CD1c-positive myeloid dendritic cell (primary cell): Measurements from ENCODE around the gene NAALADL2.
"Not testable (repeated sequence)": the region's sequence is repeated elsewhere in the genome, so short reads cannot be mapped to it uniquely, and the experiment has no call there.

ENCODE experiments used
- DNase-seq: peaks from one replicate; pipeline ENCODE4 v3.0.0-alpha.2; 2016; ENCODE audit errors: extremely low spot score

Gene NAALADL2

DNA sequence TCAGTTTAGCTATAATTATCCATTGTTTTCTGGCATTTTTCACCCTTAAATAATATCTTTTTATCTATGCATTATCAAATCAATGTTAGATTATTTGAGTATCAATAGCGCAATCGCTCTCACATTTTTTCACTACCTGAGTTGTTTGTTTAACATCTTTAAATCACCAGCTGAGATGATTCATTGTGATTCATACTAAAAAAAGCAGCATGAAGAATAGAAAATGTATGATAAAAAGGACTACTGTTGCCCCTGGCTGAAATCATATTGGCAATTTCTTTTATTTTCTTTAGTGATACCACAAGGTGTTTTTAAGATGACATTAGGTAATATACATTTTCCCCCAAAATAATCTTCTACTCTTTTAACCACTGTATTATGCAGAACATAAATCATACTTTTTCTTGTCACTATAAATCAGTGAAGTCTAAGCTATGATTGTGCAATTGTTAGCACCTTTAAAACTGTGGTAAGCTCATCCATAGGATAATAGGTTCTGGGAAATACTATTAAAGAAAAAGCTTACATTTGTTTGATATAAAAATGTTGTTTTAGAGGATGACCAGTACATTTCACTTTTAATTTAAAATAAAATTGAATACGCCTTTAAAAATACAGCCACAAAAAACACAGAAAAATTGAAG lies 889.1 kb downstream of the NAALADL2 start:
- no peak for DNase-seq

GRCh38 chr3:175749981-175750380 lies 890.8 kb downstream of the NAALADL2 start:
- no peak for DNase-seq

DNA sequence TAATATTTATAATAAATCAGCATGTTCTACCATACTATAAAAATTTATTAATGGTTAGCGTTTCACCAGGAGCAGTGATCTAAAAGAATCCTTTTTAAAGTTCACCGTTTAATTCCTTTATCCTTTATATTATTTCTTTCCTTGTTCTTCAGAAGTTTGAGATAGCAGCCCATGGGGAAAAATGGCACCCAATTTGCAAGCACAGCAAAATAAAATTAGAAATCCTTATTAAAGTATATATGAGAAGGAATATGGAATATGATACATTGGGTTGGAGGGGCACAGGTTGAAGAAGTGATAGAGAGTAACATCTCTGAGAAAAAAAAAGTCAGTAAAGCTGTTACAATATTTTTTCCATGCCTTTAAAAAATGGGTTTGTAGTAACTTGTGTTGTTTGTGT lies 892.0 kb downstream of the NAALADL2 start:
- DNase-seq: no peak

DNA sequence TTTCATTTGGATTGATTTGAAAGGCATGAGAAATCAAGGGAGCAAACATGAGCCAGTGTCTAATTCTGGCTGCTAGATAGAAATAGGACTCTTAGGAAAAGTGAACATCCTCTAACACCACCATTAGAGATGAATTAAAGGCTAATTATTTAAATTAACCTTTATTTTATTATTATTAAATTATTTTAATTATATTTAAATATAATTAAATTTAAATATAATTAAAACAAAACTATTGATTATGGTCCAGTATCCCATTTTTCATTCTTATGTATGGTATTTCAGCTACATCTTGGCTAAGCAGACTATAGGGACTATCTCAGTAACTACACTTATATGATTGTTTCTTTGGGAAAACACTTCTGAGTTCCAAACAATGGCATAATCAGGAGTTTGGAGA lies 904.8 kb downstream of the NAALADL2 start:
- DNase-seq: no peak

GRCh38 chr3:175764722-175765121 lies 905.6 kb downstream of the NAALADL2 start:
- DNase-seq: no peak

DNA sequence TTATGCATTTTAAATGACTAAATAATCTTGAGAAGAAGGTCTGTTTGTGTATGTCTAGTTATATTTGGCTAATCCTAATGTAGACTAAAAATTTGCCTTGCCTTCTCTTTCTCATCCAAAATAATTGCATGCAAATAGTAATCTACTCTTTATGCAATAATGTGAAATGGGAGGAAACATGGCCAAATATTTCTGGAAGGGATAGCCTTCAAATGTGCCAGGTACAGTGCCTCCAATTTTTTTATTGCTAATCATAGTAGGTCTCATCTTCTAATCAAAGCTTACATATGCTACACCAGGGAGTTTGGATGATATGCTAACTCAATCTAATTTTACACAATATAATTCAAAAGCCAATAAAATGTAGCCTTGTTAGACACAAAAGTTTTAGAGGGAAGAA lies 911.3 kb downstream of the NAALADL2 start:
- DNase-seq: no peak

GRCh38 chr3:175777495-175777894 lies 918.4 kb downstream of the NAALADL2 start:
- no peak for DNase-seq

DNA sequence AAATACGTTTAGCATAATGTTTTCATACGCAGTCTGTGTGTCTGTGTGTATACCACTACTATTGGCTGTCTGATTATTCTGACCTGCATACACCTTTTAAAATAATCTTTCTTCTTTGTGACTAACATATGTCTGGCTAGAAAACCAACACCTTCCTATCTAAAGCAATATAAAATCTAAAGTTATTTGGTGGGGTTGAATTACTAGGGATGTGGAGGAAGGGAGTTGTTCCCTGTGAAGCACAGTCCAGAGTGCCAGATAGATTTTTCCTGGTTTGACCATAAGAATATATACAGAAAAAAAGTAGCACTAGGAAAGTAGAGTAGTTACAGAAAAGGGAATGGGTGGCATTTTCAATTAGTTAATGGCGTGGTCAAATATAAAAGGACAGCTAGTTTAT lies 918.8 kb downstream of the NAALADL2 start:
- DNase-seq: no peak

- no peak for DNase-seq
Measured at GRCh38 chr3:175778994-175779393, 919.9 kb downstream of the NAALADL2 start.

DNA sequence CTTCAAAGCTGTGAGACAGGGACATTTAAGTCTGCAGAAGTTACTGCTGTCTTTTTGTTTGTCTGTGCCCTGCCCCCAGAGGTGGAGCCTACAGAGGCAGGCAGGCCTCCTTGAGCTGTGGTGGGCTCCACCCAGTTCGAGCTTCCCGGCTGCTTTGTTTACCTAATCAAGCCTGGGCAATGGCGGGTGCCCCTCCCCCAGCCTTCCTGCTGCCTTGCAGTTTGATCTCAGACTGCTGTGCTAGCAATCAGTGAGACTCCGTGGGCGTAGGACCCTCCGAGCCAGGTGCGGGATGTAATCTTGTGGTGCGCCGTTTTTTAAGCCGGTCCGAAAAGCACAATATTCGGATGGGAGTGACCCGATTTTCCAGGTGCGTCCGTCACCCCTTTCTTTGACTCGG lies 928.0 kb downstream of the NAALADL2 start:
- not testable (repeated sequence) for DNase-seq

GRCh38 chr3:175792245-175792644 lies 933.1 kb downstream of the NAALADL2 start:
- no peak for DNase-seq

DNA sequence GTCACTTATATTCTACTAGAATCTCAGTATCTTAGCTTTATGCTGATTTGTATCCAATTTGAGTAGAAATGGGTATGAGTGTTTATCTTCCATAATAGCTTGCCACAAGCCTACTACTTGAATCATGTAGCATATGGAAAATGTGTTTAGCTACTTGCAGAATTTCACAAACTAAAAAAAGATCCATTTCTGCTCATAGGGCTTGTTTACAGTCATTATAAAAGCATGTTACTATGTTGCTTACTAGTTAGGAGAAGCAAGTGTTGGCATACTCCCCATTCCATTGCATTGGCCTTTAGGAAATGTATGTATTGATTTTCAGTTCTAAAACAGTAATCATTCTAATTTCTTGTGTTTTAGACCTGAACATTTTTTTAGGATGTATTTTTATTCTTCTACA lies 939.2 kb downstream of the NAALADL2 start:
- no peak for DNase-seq

- DNase-seq: no peak
Measured at GRCh38 chr3:175805825-175806224, 946.7 kb downstream of the NAALADL2 start.

DNA sequence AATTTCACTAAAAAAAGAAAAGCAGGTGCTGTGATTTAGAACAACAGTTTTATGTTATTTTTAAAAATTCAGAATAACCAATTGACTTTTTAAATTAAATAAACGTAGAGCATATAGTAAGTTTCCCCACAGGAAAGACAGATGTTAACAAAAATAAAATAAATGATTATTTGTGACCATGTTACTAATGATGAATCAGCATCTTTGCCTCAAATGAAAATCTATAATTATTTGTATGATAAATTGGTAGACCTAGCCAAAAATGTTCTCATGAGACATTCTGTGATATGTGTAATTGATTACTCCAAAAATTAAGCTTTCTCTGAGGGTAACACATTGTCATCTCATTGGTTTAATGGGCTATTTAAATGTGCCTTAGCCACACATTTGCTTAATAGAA lies 948.0 kb downstream of the NAALADL2 start:
- DNase-seq: no peak

- DNase-seq: peak; percentile 5
Measured at GRCh38 chr3:175818811-175819464, 959.8 kb downstream of the NAALADL2 start.

DNA sequence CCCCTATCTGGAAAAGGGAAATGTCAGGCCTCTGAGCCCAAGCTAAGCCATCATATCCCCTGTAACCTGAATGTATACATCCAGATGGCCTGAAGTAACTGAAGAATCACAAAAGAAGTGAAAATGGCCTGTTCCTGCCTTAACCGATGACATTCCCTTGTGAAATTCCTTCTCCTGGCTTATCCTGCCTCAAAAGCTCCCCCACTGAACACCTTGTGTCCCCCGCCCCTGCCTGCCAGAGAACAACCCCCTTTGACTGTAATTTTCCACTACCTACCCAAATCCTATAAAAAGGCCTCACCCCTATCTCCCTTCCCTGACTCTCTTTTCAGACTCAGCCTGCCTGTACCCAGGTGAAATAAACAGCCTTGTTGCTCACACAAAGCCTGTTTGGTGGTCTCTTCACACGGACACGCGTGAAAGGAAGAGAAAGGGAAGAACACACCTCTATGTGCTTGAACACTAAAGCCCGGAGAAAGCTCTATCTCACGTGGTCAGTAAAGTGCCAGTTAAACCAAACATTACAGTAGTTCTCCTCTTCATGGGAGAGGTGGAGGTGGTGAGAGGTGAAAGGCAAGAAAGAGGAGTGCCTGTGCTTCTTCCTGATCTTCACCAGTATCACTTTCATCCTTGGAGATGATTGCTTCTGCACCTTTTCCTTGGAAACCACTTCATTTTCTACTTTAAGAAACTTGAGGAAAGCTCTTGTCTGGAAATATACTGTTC lies 963.8 kb downstream of the NAALADL2 start:
- DNase-seq: not testable (repeated sequence)

- not testable (repeated sequence) for DNase-seq
Measured at GRCh38 chr3:175825016-175825580, 966.0 kb downstream of the NAALADL2 start.

- DNase-seq: no peak
Measured at GRCh38 chr3:175826759-175827158, 967.6 kb downstream of the NAALADL2 start.

DNA sequence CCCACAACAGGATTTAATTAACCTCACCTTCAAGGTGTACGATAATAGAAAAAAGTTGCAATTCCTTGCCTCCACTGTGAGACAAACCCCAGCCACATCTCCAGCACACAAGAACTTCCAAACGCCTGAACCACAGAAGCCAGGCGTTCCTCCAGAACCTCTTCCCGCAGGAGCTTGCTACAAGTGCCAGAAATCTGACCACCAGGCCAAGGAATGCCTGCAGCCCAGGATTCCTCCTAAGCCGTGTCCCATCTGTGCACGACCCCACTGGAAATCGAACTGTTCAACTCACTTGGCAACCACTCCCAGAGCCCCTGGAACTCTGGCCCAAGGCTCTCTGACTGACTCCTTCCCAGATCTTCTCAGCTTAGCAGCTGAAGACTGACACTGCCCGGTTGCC lies 970.7 kb downstream of the NAALADL2 start:
- DNase-seq: not testable (repeated sequence)

GRCh38 chr3:175835763-175836162 lies 976.6 kb downstream of the NAALADL2 start:
- not testable (repeated sequence) for DNase-seq

DNA sequence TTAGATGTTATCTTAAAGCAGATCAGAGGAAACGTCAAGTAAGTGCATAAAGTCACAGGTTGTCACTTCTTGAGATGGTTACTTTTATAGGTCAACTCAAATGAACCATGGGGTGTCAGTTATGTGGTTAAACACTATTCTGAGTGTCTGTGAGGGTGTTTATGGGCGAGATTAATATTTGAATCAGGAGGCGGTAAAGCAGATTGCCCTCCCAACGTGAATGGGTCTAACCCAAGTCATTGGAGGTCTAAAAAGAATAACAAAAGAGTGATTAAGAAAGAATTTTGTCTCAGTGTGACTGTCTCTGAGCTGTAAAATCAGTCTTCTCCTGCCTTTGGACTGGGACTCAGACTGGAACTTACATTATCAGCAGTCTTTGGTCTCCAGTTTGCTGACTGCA lies 977.5 kb downstream of the NAALADL2 start:
- DNase-seq: no peak

DNA sequence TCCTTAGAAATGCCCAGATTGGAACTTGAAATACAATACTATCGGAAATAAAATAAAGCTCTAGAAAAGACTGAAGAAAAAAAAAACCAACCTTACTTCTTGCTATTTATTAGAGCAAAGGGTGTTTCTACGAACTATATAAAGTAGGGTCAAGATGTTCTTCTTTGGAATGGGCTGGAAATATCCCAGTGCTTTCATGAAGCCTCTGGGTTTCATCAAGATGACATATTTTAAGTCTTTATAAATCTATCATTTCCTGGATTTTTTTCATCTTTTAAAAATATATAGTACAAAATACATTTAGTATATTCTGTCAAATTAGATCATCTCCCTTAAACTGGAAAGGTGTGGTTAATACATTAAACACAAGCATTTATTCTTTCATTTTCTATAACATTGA lies 978.8 kb downstream of the NAALADL2 start:
- DNase-seq: no peak
